ENCODE measurements around the gene CNPY1. TPM values are rescaled to one million over a fixed set of nuclear protein-coding genes. Genes with fewer than 3 reads are reported as not detected.

CNPY1 gene
- total RNA-seq, 1 donor from 2014 or later = not detected

- Mint-ChIP-seq H3K4me1 (no peaks in the 10 kb centered on the region), H3K9me3 (no peaks in the 10 kb centered on the region), H3K27me3 (peaks cover 17% of the 10 kb centered on the region), H3K36me3 (ENCODE audit: low read depth) (no peaks in the 10 kb centered on the region), H3K27ac (no peak overlapping the region), H3K4me3 (no peak overlapping the region)
- CTCF ChIA-PET = no interaction called here
- POLR2A ChIA-PET = no interaction called here
- intact Hi-C loops (cut with micrococcal nuclease) = no loop called here
- no peak for DNase-seq
- no peak for TF ChIP-seq CTCF (IDR thresholded peaks at IDR 0.05)
- ATAC-seq (ENCODE audit: low read depth) = no peak
Observed at GRCh38 chr7:155558351-155558750, 12.0 kb upstream of the CNPY1 start.

- CTCF ChIA-PET = no interaction called here
- intact Hi-C loops (cut with micrococcal nuclease) = no loop called here
- Mint-ChIP-seq H3K4me3 (no peak overlapping the region), H3K27me3 (peaks cover 17% of the 10 kb centered on the region), H3K36me3 (ENCODE audit: low read depth) (no peaks in the 10 kb centered on the region), H3K4me1 (no peaks in the 10 kb centered on the region), H3K9me3 (no peaks in the 10 kb centered on the region), H3K27ac (no peak overlapping the region)
- POLR2A ChIA-PET = no interaction called here
- DNase-seq (no peak), ATAC-seq (ENCODE audit: low read depth) (no peak)
- TF ChIP-seq CTCF (IDR thresholded peaks at IDR 0.05) = no peak
Observed at GRCh38 chr7:155557778-155558177, 11.4 kb upstream of the CNPY1 start.

- Mint-ChIP-seq H3K36me3 (ENCODE audit: low read depth) (no peaks in the 10 kb centered on the region), H3K9me3 (no peaks in the 10 kb centered on the region), H3K4me1 (no peaks in the 10 kb centered on the region), H3K4me3 (no peak overlapping the region), H3K27ac (no peak overlapping the region), H3K27me3 (peaks cover 17% of the 10 kb centered on the region)
- intact Hi-C loops (cut with micrococcal nuclease) = no loop called here
- ChIA-PET CTCF (no interaction called here), POLR2A (no interaction called here)
- ATAC-seq (ENCODE audit: low read depth) (no peak), DNase-seq (no peak)
- no peak for TF ChIP-seq CTCF (IDR thresholded peaks at IDR 0.05)
Observed at GRCh38 chr7:155556763-155557162, 10.4 kb upstream of the CNPY1 start.

- Mint-ChIP-seq H3K4me3 (no peak overlapping the region), H3K27me3 (peaks cover 9% of the 10 kb centered on the region), H3K4me1 (no peaks in the 10 kb centered on the region), H3K27ac (no peak overlapping the region), H3K9me3 (no peaks in the 10 kb centered on the region), H3K36me3 (ENCODE audit: low read depth) (no peaks in the 10 kb centered on the region)
- ATAC-seq (ENCODE audit: low read depth) = no peak
- intact Hi-C loops (cut with micrococcal nuclease) = no loop called here
- no peak for DNase-seq
- no peak for TF ChIP-seq CTCF (IDR thresholded peaks at IDR 0.05)
- POLR2A ChIA-PET = no interaction called here
- CTCF ChIA-PET = no interaction called here
Observed at GRCh38 chr7:155555116-155555695, 8.8 kb upstream of the CNPY1 start.

GRCh38 chr7:155553871-155554270, 7.5 kb upstream of the CNPY1 start:
- no peak overlapping the region for H3K27ac Mint-ChIP-seq
- CTCF ChIA-PET = no interaction called here
- no peaks in the 10 kb centered on the region for H3K4me1 Mint-ChIP-seq
- no peaks in the 10 kb centered on the region for H3K36me3 Mint-ChIP-seq (ENCODE audit: low read depth)
- no peak for DNase-seq
- H3K9me3 Mint-ChIP-seq = no peaks in the 10 kb centered on the region
- no peak overlapping the region for H3K4me3 Mint-ChIP-seq
- no peak for TF ChIP-seq CTCF (IDR thresholded peaks at IDR 0.05)
- intact Hi-C loops (cut with micrococcal nuclease) = no loop called here
- ATAC-seq (ENCODE audit: low read depth) = no peak
- peaks cover 6% of the 10 kb centered on the region for H3K27me3 Mint-ChIP-seq
- POLR2A ChIA-PET = no interaction called here
